HCT116 (cell line): ENCODE data around the gene TAC3. TPM values are rescaled to one million over a fixed set of nuclear protein-coding genes. Genes with fewer than 3 reads are reported as not detected.

Source experiments
- ATAC-seq: fragments of 200-7000 bp; cut with Tn5 transposase; 2 replicates; pipeline ENCODE4 v1.9.1; 2020; ENCODE audit warnings: mild to moderate bottlenecking, moderate library complexity
- BruUV-seq: library from RNA; stranded (reverse); fragments of 400-500 nt; replicated peaks from 2 replicates; lab custom pipeline; 2021; lab: Mats Ljungman, UMichigan
- CTCF ChIA-PET: fragments of 300-600 bp; sonication (Branson Sonifier 250); formaldehyde crosslinking; loops from one replicate; lab custom pipeline; 2021; ENCODE audit warnings: antibody characterized with exemption; lab: Charles Lee
- POLR2A ChIA-PET: fragments of 300-600, 350-600 bp; sonication (Branson Sonifier 250); formaldehyde crosslinking; loops from one replicate; lab custom pipeline; 2021; ENCODE audit warnings: antibody characterized with exemption; lab: Charles Lee
- RAD21 ChIA-PET, 2 experiments: fragments of 300-600 bp; sonication (Branson Sonifier 250); formaldehyde crosslinking; loops; one replicate each; lab custom pipeline; 2023; ENCODE audit warnings: low total read pairs in 2 of 2; ENCODE audit not compliant: uncharacterized antibody in 2 of 2, unreplicated experiment in 2 of 2, low non-redundant PET in 1 of 2; lab: Charles Lee
- DNase-seq: peaks from one replicate; pipeline ENCODE4 v3.0.0-alpha.2; 2010; ENCODE audit warnings: low read depth, low spot score
- H2AFZ ChIP-seq: fragments of 200-600 bp; shearing (Covaris generic), sonication (generic); 2 replicates; pipeline ENCODE4 v1.6.1; 2017; ENCODE audit warnings: low read depth, mixed run types, mixed read lengths, antibody characterized with exemption, low read length; ENCODE audit not compliant: poor library complexity, severe bottlenecking
- H3K27ac ChIP-seq: 2 replicates; pipeline ENCODE4 v1.5.1; 2012; ENCODE audit warnings: low read depth, low read length
- H3K27me3 ChIP-seq: fragments of 200-600 bp; sonication (generic); 2 replicates; pipeline ENCODE4 v1.6.1; 2016; ENCODE audit warnings: mixed run types, low read length, mixed read lengths; ENCODE audit not compliant: insufficient read depth
- H3K36me3 ChIP-seq, 2 experiments: fragments of 200-500 bp in 1 of 2; fragments of 200-600 bp in 1 of 2; sonication (Bioruptor generic) in 1 of 2; sonication (generic) in 1 of 2; 2 replicates each; pipeline versions ENCODE4 v1.5.1 to v1.6.1; 2014 to 2016; ENCODE audit warnings: low read length in 2 of 2, inconsistent platforms in 1 of 2, mixed read lengths in 1 of 2, mixed run types in 1 of 2; ENCODE audit not compliant: insufficient read depth in 2 of 2, control insufficient read depth in 1 of 2
- H3K4me1 ChIP-seq, 2 experiments: fragments of 200-600 bp in 1 of 2; sonication (generic) in 1 of 2; 2 replicates each; pipeline versions ENCODE4 v1.5.1 to v1.6.1; 2012 to 2017; ENCODE audit warnings: low read length in 2 of 2, inconsistent platforms in 1 of 2, mild to moderate bottlenecking in 1 of 2, mixed read lengths in 1 of 2, mixed run types in 1 of 2, moderate library complexity in 1 of 2; ENCODE audit not compliant: insufficient read depth in 2 of 2, control insufficient read depth in 1 of 2
- H3K4me2 ChIP-seq: fragments of 200-600 bp; sonication (generic); 2 replicates; pipeline ENCODE4 v1.6.1; 2017; ENCODE audit warnings: mixed run types, low read length, mixed read lengths
- H3K4me3 ChIP-seq, 2 experiments: fragments of 200-600 bp in 1 of 2; sonication (generic) in 1 of 2; replicated peaks in 1 of 2; 2 replicates each; pipeline ENCODE4 v1.5.1; 2011 to 2016; ENCODE audit warnings: low read length in 2 of 2, control low read depth in 1 of 2, low read depth in 1 of 2, mild to moderate bottlenecking in 1 of 2, mixed read lengths in 1 of 2, mixed run types in 1 of 2
- H3K79me2 ChIP-seq: fragments of 200-600 bp; sonication (generic); 2 replicates; pipeline ENCODE4 v1.6.1; 2017; ENCODE audit warnings: mild to moderate bottlenecking, mixed run types, low read length, moderate library complexity, mixed read lengths; ENCODE audit not compliant: insufficient read depth
- H3K9ac ChIP-seq: fragments of 200-600 bp; sonication (generic); 2 replicates; pipeline ENCODE4 v1.6.1; 2016; ENCODE audit warnings: low read length, mixed read lengths
- H3K9me2 ChIP-seq: fragments of 200-600 bp; sonication (generic), shearing (Covaris generic); 2 replicates; pipeline ENCODE4 v1.6.1; 2017; ENCODE audit warnings: mixed run types, mild to moderate bottlenecking, moderate library complexity; ENCODE audit not compliant: insufficient read depth
- H3K9me3 ChIP-seq, 2 experiments: fragments of 200-500 bp in 1 of 2; fragments of 200-600 bp in 1 of 2; sonication (Bioruptor generic) in 1 of 2; sonication (generic) in 1 of 2; 2 replicates each; pipeline ENCODE4 v1.6.1; 2014 to 2017; ENCODE audit warnings: low read length in 2 of 2, mixed read lengths in 2 of 2, inconsistent platforms in 1 of 2, low read depth in 1 of 2, mild to moderate bottlenecking in 1 of 2, mixed run types in 1 of 2, moderate library complexity in 1 of 2; ENCODE audit not compliant: control insufficient read depth in 1 of 2, insufficient read depth in 1 of 2
- H4K20me1 ChIP-seq: fragments of 200-600 bp; sonication (generic), shearing (Covaris generic); 2 replicates; pipeline ENCODE4 v1.6.1; 2017; ENCODE audit warnings: mixed run types, mild to moderate bottlenecking, moderate library complexity; ENCODE audit not compliant: insufficient read depth
- ATF3 ChIP-seq: IDR thresholded peaks from 2 replicates; pipeline ENCODE4 v1.6.1; 2012
- CBX3 ChIP-seq: IDR thresholded peaks from 2 replicates; pipeline ENCODE4 v1.6.1; 2012; ENCODE audit warnings: low read depth
- CEBPB ChIP-seq: IDR thresholded peaks from 2 replicates; pipeline ENCODE4 v1.6.1; 2012; ENCODE audit warnings: low read depth
- CTCF ChIP-seq, 3 experiments: fragments of 200-600 bp in 1 of 3; sonication (generic) in 1 of 3; IDR thresholded peaks in 2 of 3; conservative IDR thresholded peaks in 1 of 3; 2 replicates each; pipeline ENCODE4 v1.5.1; 2012 to 2017; ENCODE audit warnings: low read depth in 2 of 3, low read length in 2 of 3, antibody characterized with exemption in 1 of 3, borderline replicate concordance in 1 of 3, control low read depth in 1 of 3, mild to moderate bottlenecking in 1 of 3, mixed read lengths in 1 of 3, mixed run types in 1 of 3, moderate library complexity in 1 of 3; ENCODE audit not compliant: insufficient read depth in 1 of 3
- JUND ChIP-seq: IDR thresholded peaks from 2 replicates; pipeline ENCODE4 v1.6.1; 2012
- POLR2A ChIP-seq: IDR thresholded peaks from 2 replicates; pipeline ENCODE4 v1.7.0; 2011; ENCODE audit warnings: borderline replicate concordance; ENCODE audit not compliant: insufficient read depth, insufficient read length; ENCODE audit errors: extremely low read depth
- POLR2AphosphoS5 ChIP-seq: IDR thresholded peaks from 2 replicates; pipeline ENCODE4 v1.6.1; 2011; ENCODE audit warnings: mild to moderate bottlenecking, low read depth, low read length, moderate library complexity
- REST ChIP-seq: IDR thresholded peaks from 2 replicates; pipeline ENCODE4 v1.6.1; 2012; ENCODE audit warnings: low read depth
- SP1 ChIP-seq: IDR thresholded peaks from 2 replicates; pipeline ENCODE4 v1.6.1; 2012; ENCODE audit warnings: low read depth
- SRF ChIP-seq: IDR thresholded peaks from 2 replicates; pipeline ENCODE4 v1.6.1; 2012; ENCODE audit warnings: low read depth
- TCF7L2 ChIP-seq: IDR thresholded peaks from 2 replicates; pipeline ENCODE4 v1.7.0; 2011; ENCODE audit warnings: borderline replicate concordance, inconsistent platforms; ENCODE audit not compliant: insufficient read depth, insufficient read length; ENCODE audit errors: extremely low read depth
- YY1 ChIP-seq: IDR thresholded peaks from 2 replicates; pipeline ENCODE4 v1.6.1; 2011; ENCODE audit warnings: low read length, low read depth, moderate library complexity, mild to moderate bottlenecking; ENCODE audit not compliant: insufficient replicate concordance; ENCODE audit errors: extremely low read depth
- ZBTB33 ChIP-seq: IDR thresholded peaks from 2 replicates; pipeline ENCODE4 v1.6.1; 2011; ENCODE audit warnings: mild to moderate bottlenecking, low read length, moderate library complexity; ENCODE audit not compliant: insufficient replicate concordance; ENCODE audit errors: extremely low read depth
- ZNF274 ChIP-seq: fragments of 200-500 bp; sonication (Bioruptor generic); IDR thresholded peaks from 2 replicates; pipeline ENCODE4 v1.6.1; 2014; ENCODE audit warnings: mild to moderate bottlenecking, low read depth, low read length, inconsistent platforms
- intact Hi-C: fragments of 100-400 bp; cut with micrococcal nuclease; formaldehyde crosslinking; loops from 2 replicates; pipeline ENCODE4 v1.10.0; 2022
- total RNA-seq: library from RNA; stranded (reverse); gene quantifications from one replicate; pipeline ENCODE4 v1.2.1, GENCODE V29; 2021; ENCODE audit not compliant: unreplicated experiment

TAC3 gene
- total RNA-seq, 1 experiment from 2014 or later, result not detected

- no peaks in the 10 kb centered on the region for H3K9me2 ChIP-seq
- intact Hi-C loops, result no loop called here
- CTCF ChIA-PET, result no interaction called here
Observed at GRCh38 chr12:57046086-57046791, 29.9 kb upstream of the TAC3 start.

More at GRCh38 chr12:57046086-57046791, 29.9 kb upstream of the TAC3 start:
- Histone ChIP-seq H2AFZ (no peak overlapping the region), H4K20me1 (no peaks in the 10 kb centered on the region), H3K27ac (no peak overlapping the region), H3K27me3 (peaks cover 13% of the 10 kb centered on the region; the same call in 1 of the 2 replicates), H3K9ac (no peak overlapping the region), H3K36me3 (no peaks in the 10 kb centered on the region), H3K9me3 (no peaks in the 10 kb centered on the region), H3K4me3 (no peak overlapping the region), H3K4me1 (peaks cover 4 to 26% of the 10 kb centered on the region in 2 experiments), H3K79me2 (no peaks in the 10 kb centered on the region), H3K4me2 (no peak overlapping the region)
- ChIA-PET RAD21 (no interaction called here), POLR2A (no interaction called here)
- BruUV-seq, result no TSS peak
- no peak for TF ChIP-seq POLR2AphosphoS5
- TF ChIP-seq YY1, result no peak
- TF ChIP-seq ZBTB33, result no peak
- no peak for TF ChIP-seq SRF
- TF ChIP-seq CEBPB, result no peak
- TF ChIP-seq TCF7L2, result no peak
- TF ChIP-seq POLR2A, result no peak
- no peak for TF ChIP-seq ATF3
- TF ChIP-seq SP1, result no peak
- TF ChIP-seq ZNF274, result no peak
- TF ChIP-seq REST, result no peak
- TF ChIP-seq CBX3, result no peak
- no peak for TF ChIP-seq CTCF (IDR thresholded peaks at IDR 0.05 in 2 of 3, conservative IDR thresholded peaks at IDR 0.05 in 1 of 3; ENCODE audit: borderline replicate concordance in 1 of 3, insufficient read depth in 1 of 3, low read depth in 2 of 3, low read length in 2 of 3)
- TF ChIP-seq JUND, result no peak
- DNase-seq, result no peak
- ATAC-seq, result no peak
